ENCODE results near the gene ADGRG1. TPM values are rescaled to one million over a fixed set of nuclear protein-coding genes. Genes with fewer than 3 reads are reported as not detected.

The ADGRG1 gene
- total RNA-seq, 4 donors from 2014 or later: 6.5 to 87.0 (median 7.8) TPM

DNA sequence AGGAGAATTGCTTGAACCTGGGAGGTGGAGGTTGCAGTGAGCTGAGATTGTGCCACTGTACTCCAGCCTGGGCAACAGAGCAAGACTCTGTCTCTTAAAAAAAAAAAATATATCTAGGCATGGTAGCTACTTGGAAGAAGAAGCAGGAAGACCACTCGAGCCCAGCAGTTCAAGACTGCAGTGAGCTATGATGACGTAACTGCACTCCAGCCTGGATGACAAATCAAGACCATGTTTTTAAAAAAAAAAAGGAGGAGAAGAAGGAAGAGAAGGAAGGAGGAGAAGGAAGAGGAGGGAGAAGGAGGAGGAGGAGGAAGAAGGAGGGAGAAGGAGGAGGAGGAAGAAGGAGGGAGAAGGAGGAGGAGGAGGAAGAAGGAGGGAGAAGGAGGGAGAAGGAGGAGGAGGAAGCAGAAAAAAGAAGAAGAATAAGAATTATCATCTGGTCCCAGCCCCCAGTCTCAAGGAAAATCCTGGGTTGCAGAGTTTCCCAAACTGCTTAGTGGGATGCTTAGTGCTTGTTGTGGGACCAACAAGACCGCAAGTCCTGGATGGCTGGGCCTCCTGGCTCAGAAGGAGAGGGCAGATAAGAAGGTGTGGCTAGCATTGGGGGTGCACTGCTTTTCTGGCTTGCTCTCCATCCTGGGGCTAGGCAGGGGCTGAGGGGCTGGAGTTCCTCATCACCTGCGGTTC, 62.5 kb downstream of the ADGRG1 start:
- Histone ChIP-seq H3K9me3 (no peaks in the 10 kb centered on the region), H3K27me3 (no peaks in the 10 kb centered on the region), H3K4me3 (no peak overlapping the region), H3K27ac (no peak overlapping the region), H3K36me3 (no peaks in the 10 kb centered on the region), H3K4me1 (no peaks in the 10 kb centered on the region)
- intact Hi-C loops (cut with DNase I; ENCODE audit: low total_unique reads): no loop called here
- DNase-seq: peak in 1 of 2 donors; percentile 1
- TF ChIP-seq, protein P1, sequence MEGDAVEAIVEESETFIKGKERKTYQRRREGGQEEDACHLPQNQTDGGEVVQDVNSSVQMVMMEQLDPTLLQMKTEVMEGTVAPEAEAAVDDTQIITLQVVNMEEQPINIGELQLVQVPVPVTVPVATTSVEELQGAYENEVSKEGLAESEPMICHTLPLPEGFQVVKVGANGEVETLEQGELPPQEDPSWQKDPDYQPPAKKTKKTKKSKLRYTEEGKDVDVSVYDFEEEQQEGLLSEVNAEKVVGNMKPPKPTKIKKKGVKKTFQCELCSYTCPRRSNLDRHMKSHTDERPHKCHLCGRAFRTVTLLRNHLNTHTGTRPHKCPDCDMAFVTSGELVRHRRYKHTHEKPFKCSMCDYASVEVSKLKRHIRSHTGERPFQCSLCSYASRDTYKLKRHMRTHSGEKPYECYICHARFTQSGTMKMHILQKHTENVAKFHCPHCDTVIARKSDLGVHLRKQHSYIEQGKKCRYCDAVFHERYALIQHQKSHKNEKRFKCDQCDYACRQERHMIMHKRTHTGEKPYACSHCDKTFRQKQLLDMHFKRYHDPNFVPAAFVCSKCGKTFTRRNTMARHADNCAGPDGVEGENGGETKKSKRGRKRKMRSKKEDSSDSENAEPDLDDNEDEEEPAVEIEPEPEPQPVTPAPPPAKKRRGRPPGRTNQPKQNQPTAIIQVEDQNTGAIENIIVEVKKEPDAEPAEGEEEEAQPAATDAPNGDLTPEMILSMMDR (IDR thresholded peaks at IDR 0.05): no peak
- no peak for TF ChIP-seq POLR2A (IDR thresholded peaks at IDR 0.05)

DNA sequence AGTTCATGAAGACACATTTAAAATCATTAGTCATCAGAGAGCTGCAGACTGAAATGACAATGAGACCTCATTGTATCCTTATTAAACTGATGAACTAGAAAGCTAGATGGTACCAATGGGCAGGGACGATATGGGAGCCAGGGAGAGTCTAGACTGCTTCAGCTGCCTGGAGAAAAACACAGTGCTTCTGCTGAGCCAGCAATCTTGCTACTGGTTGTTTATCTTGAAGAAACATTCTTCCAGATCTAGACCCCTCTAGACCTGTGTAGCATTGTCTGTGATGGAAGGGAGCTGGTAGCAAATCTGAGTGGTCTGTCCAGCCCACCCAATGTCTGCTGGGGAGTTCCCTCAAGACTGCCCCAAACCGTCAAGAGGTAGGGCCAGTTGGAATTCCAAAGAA, 64.2 kb downstream of the ADGRG1 start:
- no peak for TF ChIP-seq POLR2A (IDR thresholded peaks at IDR 0.05)
- TF ChIP-seq, protein P1 (IDR thresholded peaks at IDR 0.05): no peak
- DNase-seq: no peak
- H3K4me1 ChIP-seq: no peaks in the 10 kb centered on the region
- intact Hi-C loops (cut with DNase I; ENCODE audit: low total_unique reads): no loop called here
- no peaks in the 10 kb centered on the region for H3K27me3 ChIP-seq
- H3K27ac ChIP-seq: no peak overlapping the region
- H3K9me3 ChIP-seq: no peaks in the 10 kb centered on the region
- no peaks in the 10 kb centered on the region for H3K36me3 ChIP-seq
- H3K4me3 ChIP-seq: no peak overlapping the region

DNA sequence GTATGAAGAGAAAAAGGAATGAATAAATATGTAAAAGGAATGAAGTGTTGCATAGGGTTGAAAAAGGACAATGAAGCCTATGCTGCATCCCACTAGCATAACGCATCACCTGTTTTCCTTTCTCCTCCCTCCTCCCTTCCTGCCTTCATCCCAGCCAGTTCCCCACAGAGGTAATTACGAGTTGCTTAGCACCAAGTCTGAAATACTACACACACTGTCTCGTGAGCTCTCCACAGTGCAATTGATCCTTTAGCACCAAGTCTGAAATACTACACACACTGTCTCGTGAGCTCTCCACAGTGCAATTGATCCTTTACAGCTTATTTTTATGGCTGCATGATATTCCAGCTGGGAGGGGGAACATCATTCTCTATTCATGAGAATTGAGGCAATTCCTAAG, 65.1 kb downstream of the ADGRG1 start:
- Histone ChIP-seq H3K27ac (no peak overlapping the region), H3K27me3 (no peaks in the 10 kb centered on the region), H3K9me3 (no peaks in the 10 kb centered on the region), H3K4me3 (no peak overlapping the region), H3K36me3 (no peaks in the 10 kb centered on the region), H3K4me1 (no peaks in the 10 kb centered on the region)
- DNase-seq: no peak
- TF ChIP-seq, protein P1 (IDR thresholded peaks at IDR 0.05): no peak
- intact Hi-C loops (cut with DNase I; ENCODE audit: low total_unique reads): no loop called here

DNA sequence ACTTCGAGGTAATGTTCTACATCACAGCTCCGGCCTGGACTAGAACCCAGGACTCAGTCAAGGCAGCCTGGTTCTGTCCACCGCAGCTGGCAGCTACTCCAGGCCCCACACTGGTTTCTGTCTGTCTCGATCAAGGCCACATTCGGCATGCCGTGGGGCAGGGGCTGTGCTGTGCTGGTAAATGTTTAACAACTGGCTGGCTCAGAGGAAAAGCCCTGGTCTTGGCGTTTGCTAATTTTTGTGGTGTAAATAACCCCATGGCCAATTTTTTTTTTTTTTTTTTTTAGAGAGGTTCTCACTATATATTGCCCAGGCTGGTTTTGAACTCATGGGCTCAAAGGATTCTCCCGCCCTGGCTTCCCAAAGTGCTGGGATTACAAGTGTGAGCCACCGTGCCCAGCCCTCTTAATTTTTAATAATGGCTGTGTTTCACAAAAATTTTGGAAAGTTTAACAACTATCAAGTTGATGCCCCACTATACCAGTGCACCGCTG, 65.8 kb downstream of the ADGRG1 start:
- no peaks in the 10 kb centered on the region for H3K9me3 ChIP-seq
- TF ChIP-seq POLR2A (IDR thresholded peaks at IDR 0.05): no peak
- TF ChIP-seq, protein P1 (IDR thresholded peaks at IDR 0.05): no peak
- no peaks in the 10 kb centered on the region for H3K36me3 ChIP-seq
- H3K4me1 ChIP-seq: no peaks in the 10 kb centered on the region
- no peak overlapping the region for H3K4me3 ChIP-seq
- no peak for DNase-seq
- intact Hi-C loops (cut with DNase I; ENCODE audit: low total_unique reads): no loop called here
- H3K27me3 ChIP-seq: no peaks in the 10 kb centered on the region
- H3K27ac ChIP-seq: no peak overlapping the region

DNA sequence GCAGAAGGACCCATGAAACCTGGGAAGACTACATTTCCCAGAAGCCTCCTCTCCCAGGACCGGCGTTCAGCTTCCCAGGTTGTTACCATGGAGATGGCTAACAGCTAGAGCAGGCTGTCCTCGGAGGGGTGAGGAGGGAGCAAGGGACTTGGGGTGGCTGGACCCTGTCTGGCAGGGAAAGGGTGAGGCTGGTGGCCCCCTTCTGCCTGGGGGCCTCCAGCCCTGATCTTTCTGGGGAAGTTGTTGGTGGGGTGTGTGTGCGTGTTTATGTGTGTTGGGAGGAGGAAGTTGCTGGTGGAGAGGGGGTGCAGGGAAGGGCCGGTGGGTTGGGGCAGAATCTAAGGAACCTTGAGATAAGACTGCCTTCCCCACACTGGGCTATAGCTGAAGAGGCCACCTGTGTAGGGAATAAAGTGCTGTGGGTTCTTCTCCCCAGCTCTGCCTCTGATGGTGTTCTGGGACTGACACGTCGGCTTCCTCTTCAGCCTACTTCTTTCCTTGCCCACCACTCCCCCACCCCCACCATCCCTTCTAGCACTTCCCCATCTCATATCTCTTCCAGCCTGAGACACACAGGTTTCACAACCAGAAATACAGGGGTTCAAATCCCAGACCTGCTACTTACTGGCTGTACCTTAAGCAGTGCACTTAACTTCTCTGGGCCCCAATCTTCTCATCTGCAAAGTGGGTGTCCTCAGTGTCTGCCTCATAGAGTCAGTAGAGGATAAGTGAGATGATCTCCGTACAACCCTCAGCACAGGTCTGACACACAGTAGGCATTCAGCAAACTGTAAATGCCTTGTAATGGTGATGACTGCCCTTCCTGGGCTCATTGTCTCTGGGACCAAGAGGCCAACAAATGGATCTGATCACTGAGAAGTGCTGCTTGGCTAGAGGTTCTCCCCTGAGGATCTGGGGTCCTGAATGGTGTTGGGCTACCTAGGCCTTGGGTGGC, 66.6 kb downstream of the ADGRG1 start, which contains the start of gene DRC7:
Gene DRC7, plus strand, starts transcription at position 82 of the 955 bp plus-strand sequence. CDS start 3,144 bp downstream, outside the sequence.
- Histone ChIP-seq H3K9me3 (no peaks in the 10 kb centered on the region), H3K27ac (no peak within 1 kb of the TSS), H3K4me3 (no peak within 1 kb of the TSS), H3K4me1 (no peaks in the 10 kb centered on the region), H3K27me3 (no peaks in the 10 kb centered on the region), H3K36me3 (no peaks in the 10 kb centered on the region)
- TF ChIP-seq, protein P1 (IDR thresholded peaks at IDR 0.05): no peak
- TF ChIP-seq POLR2A (IDR thresholded peaks at IDR 0.05): no peak
- intact Hi-C loops (cut with DNase I; ENCODE audit: low total_unique reads): no loop called here
- DNase-seq: peak in 1 of 2 donors; percentile 32

Measured in uterus (tissue), 4 donors.